H9 (cell line): ENCODE measurements around the gene RMRP. TPM values are rescaled to one million over a fixed set of nuclear protein-coding genes. Genes with fewer than 3 reads are reported as not detected.

Experiments used
- DNase-seq: peaks from one replicate; pipeline ENCODE4 v3.0.0-alpha.2; 2017
- H2AFZ ChIP-seq: one replicate; pipeline ENCODE4 v1.6.1; 2013; ENCODE audit warnings: mild to moderate bottlenecking, low read length, control low read depth, moderate library complexity
- H2AK5ac ChIP-seq: 2 replicates; pipeline ENCODE4 v1.6.1; 2013; ENCODE audit warnings: low read length, control low read depth, mixed read lengths; ENCODE audit not compliant: insufficient read length
- H2BK120ac ChIP-seq: one replicate; pipeline ENCODE4 v1.6.1; 2013; ENCODE audit warnings: low read depth, mild to moderate bottlenecking, low read length, control low read depth, inconsistent platforms; ENCODE audit not compliant: poor library complexity, severe bottlenecking
- H2BK12ac ChIP-seq: 2 replicates; pipeline ENCODE4 v1.6.1; 2013; ENCODE audit warnings: low read length, control low read depth, mixed read lengths, low read depth; ENCODE audit not compliant: insufficient read length
- H2BK15ac ChIP-seq: 2 replicates; pipeline ENCODE4 v1.6.1; 2013; ENCODE audit warnings: low read depth, low read length, control low read depth
- H2BK20ac ChIP-seq: one replicate; pipeline ENCODE4 v1.6.1; 2013; ENCODE audit warnings: low read depth, mild to moderate bottlenecking, low read length, control low read depth, inconsistent platforms; ENCODE audit not compliant: poor library complexity, severe bottlenecking
- H2BK5ac ChIP-seq: 2 replicates; pipeline ENCODE4 v1.6.1; 2013; ENCODE audit warnings: low read length, control low read depth, mixed read lengths; ENCODE audit not compliant: insufficient read length
- H3K14ac ChIP-seq: 2 replicates; pipeline ENCODE4 v1.6.1; 2013; ENCODE audit warnings: low read length, control low read depth; ENCODE audit not compliant: insufficient read depth
- H3K18ac ChIP-seq: 2 replicates; pipeline ENCODE4 v1.6.1; 2013; ENCODE audit warnings: low read depth, mild to moderate bottlenecking, mixed read lengths, low read length, control low read depth; ENCODE audit not compliant: insufficient read length
- H3K23ac ChIP-seq: 2 replicates; pipeline ENCODE4 v1.6.1; 2013; ENCODE audit warnings: low read length, control low read depth, mixed read lengths, low read depth; ENCODE audit not compliant: insufficient read length
- H3K23me2 ChIP-seq: 2 replicates; pipeline ENCODE4 v1.6.1; 2013; ENCODE audit warnings: low read depth, mild to moderate bottlenecking, mixed read lengths, low read length, control low read depth; ENCODE audit not compliant: insufficient read length, poor library complexity, severe bottlenecking
- H3K27ac ChIP-seq: 2 replicates; pipeline ENCODE4 v1.5.1; 2013; ENCODE audit warnings: low read length, control low read depth, mixed read lengths, low read depth; ENCODE audit not compliant: insufficient read length
- H3K27me3 ChIP-seq: 2 replicates; pipeline ENCODE4 v1.6.1; 2013; ENCODE audit warnings: low read length, control low read depth, inconsistent platforms; ENCODE audit not compliant: insufficient read depth
- H3K4ac ChIP-seq: 2 replicates; pipeline ENCODE4 v1.6.1; 2013; ENCODE audit warnings: low read depth, mild to moderate bottlenecking, control low read depth, inconsistent platforms, low read length, moderate library complexity
- H3K4me1 ChIP-seq: 2 replicates; pipeline ENCODE4 v1.6.1; 2013; ENCODE audit warnings: low read length, control low read depth, inconsistent platforms; ENCODE audit not compliant: insufficient read depth
- H3K4me2 ChIP-seq: 2 replicates; pipeline ENCODE4 v1.6.1; 2013; ENCODE audit warnings: low read length, control low read depth, mixed read lengths; ENCODE audit not compliant: insufficient read length, insufficient read depth
- H3K56ac ChIP-seq: 2 replicates; pipeline ENCODE4 v1.6.1; 2013; ENCODE audit warnings: low read depth, mild to moderate bottlenecking, mixed read lengths, low read length, control low read depth; ENCODE audit not compliant: insufficient read length
- H3K79me1 ChIP-seq: 2 replicates; pipeline ENCODE4 v1.6.1; 2013; ENCODE audit warnings: low read depth, mild to moderate bottlenecking, moderate library complexity, low read length, control low read depth, inconsistent platforms; ENCODE audit not compliant: insufficient read depth, poor library complexity, severe bottlenecking
- H3K79me2 ChIP-seq: 2 replicates; pipeline ENCODE4 v1.6.1; 2013; ENCODE audit warnings: low read length, control low read depth, inconsistent platforms; ENCODE audit not compliant: insufficient read depth
- H3K9ac ChIP-seq: 2 replicates; pipeline ENCODE4 v1.6.1; 2013; ENCODE audit warnings: low read length, control low read depth, mixed read lengths; ENCODE audit not compliant: insufficient read length; ENCODE audit errors: extremely low read depth
- H3K9me3 ChIP-seq: one replicate; pipeline ENCODE4 v1.6.1; 2013; ENCODE audit warnings: low read depth, low read length, inconsistent platforms; ENCODE audit not compliant: control insufficient read depth
- H3T11ph ChIP-seq: one replicate; pipeline ENCODE4 v1.6.1; 2013; ENCODE audit warnings: mild to moderate bottlenecking, low read length, control low read depth, inconsistent platforms
- H4K20me1 ChIP-seq: one replicate; pipeline ENCODE4 v1.6.1; 2013; ENCODE audit not compliant: control insufficient read depth, insufficient read length, insufficient read depth
- H4K5ac ChIP-seq: 2 replicates; pipeline ENCODE4 v1.6.1; 2013; ENCODE audit warnings: low read depth, mild to moderate bottlenecking, mixed read lengths, low read length, control low read depth; ENCODE audit not compliant: insufficient read length
- H4K8ac ChIP-seq: replicated peaks from 2 replicates; pipeline ENCODE4 v1.6.1; 2013; ENCODE audit warnings: low read length, control low read depth, mixed read lengths, low read depth; ENCODE audit not compliant: insufficient read length
- H4K91ac ChIP-seq: 2 replicates; pipeline ENCODE4 v1.6.1; 2013; ENCODE audit warnings: low read depth, mild to moderate bottlenecking, moderate library complexity, mixed read lengths, low read length, control low read depth; ENCODE audit not compliant: insufficient read length
- H3K27ac Mint-ChIP-seq, 3 experiments: 2 replicates in 2 of 3; 3 replicates in 1 of 3; pipeline ENCODE4 v1.8.0; 2020 to 2021; ENCODE audit warnings: mixed read lengths in 3 of 3, mild to moderate bottlenecking in 1 of 3, moderate library complexity in 1 of 3
- H3K27me3 Mint-ChIP-seq: 2 replicates; pipeline ENCODE4 v1.8.0; 2021; ENCODE audit warnings: low read depth, mild to moderate bottlenecking, moderate library complexity, mixed read lengths
- H3K36me3 Mint-ChIP-seq, 3 experiments: 2 replicates in 2 of 3; 3 replicates in 1 of 3; pipeline ENCODE4 v1.8.0; 2020 to 2021; ENCODE audit warnings: low read depth in 3 of 3, mixed read lengths in 3 of 3; ENCODE audit not compliant: insufficient read depth in 1 of 3
- H3K4me1 Mint-ChIP-seq, 2 experiments: 2 replicates each; pipeline ENCODE4 v1.8.0; 2020; ENCODE audit warnings: mixed read lengths in 2 of 2
- H3K4me3 Mint-ChIP-seq, 2 experiments: 2 replicates in 1 of 2; 3 replicates in 1 of 2; pipeline ENCODE4 v1.8.0; 2020 to 2021; ENCODE audit warnings: mild to moderate bottlenecking in 2 of 2, mixed read lengths in 2 of 2, moderate library complexity in 1 of 2
- H3K9me3 Mint-ChIP-seq, 2 experiments: 2 replicates in 1 of 2; 3 replicates in 1 of 2; pipeline ENCODE4 v1.8.0; 2020; ENCODE audit warnings: mild to moderate bottlenecking in 2 of 2, mixed read lengths in 2 of 2, moderate library complexity in 1 of 2
- WGBS: extraction: QIAGEN DNeasy Blood & Tissue Kit; methylation state at CpG from one replicate; pipeline ENCODE4 v1.1.7; 2013; ENCODE audit warnings: missing lambda C conversion rate, low lambda C conversion rate, mixed read lengths; ENCODE audit not compliant: insufficient read length; ENCODE audit errors: extremely low coverage; 5-methylcytosine and 5-hydroxymethylcytosine counted together
- total RNA-seq: library from RNA; stranded (reverse); gene quantifications from 2 replicates; pipeline ENCODE4 v1.2.1, GENCODE V29; 2021
- TF ChIP-seq, protein P1 (sequence below): fragments of 200-600 bp; sonication (generic); conservative IDR thresholded peaks from 3 replicates; pipeline ENCODE4 v1.8.0; 2021; ENCODE audit warnings: antibody characterized with exemption, mild to moderate bottlenecking

The RMRP gene
- total RNA-seq, 1 experiment from 2014 or later: 18,417 TPM

DNA sequence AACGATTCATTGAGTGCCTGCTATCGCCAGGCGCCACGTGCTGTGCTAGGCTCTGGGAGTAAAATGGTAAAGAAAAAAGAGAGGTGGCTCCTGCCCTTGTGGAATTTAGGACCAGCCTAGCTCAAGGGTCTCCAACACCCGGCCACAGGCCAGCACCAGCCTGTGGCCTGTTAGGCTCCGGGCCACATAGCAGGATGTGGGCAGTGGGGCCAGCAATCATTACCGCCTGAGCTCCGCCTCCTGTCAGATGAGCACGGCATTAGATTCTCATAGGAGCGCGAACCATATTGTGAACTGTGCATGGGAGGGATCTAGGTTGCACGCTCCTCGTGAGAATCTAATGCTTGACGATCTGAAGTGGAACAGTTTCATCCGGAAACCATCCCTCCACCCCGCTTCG lies 1.5 kb downstream of the RMRP start:
- H4K8ac ChIP-seq: no peak overlapping the region
- no peaks in the 10 kb centered on the region for H3K9me3 ChIP-seq
- no peak overlapping the region for H3T11ph ChIP-seq
- no peak overlapping the region for H3K56ac ChIP-seq
- H3K27me3 ChIP-seq: no peaks in the 10 kb centered on the region
- no peak overlapping the region for H3K27ac ChIP-seq
- H3K27ac Mint-ChIP-seq: no peak overlapping the region
- H3K9me3 Mint-ChIP-seq: peaks cover 2 to 3% of the 10 kb centered on the region in 2 experiments; a peak in 3 of 5 replicates
- peaks cover 11% of the 10 kb centered on the region for H3K23me2 ChIP-seq
- H3K4me3 Mint-ChIP-seq: peak overlapping the region; percentile 21 to 85; a peak in 3 of 5 replicates
- H2BK5ac ChIP-seq: no peak overlapping the region
- H2BK15ac ChIP-seq: no peak overlapping the region
- no peak overlapping the region for H2BK12ac ChIP-seq
- no peak overlapping the region for H2BK120ac ChIP-seq
- no peak overlapping the region for H3K23ac ChIP-seq
- DNase-seq: no peak
- no peak overlapping the region for H3K14ac ChIP-seq
- H3K4me1 Mint-ChIP-seq: peaks cover 18 to 20% of the 10 kb centered on the region in 2 experiments
- H3K36me3 Mint-ChIP-seq: peaks cover 16 to 22% (median 20%) of the 10 kb centered on the region in 3 experiments
- no peak overlapping the region for H2AFZ ChIP-seq
- no peak overlapping the region for H3K18ac ChIP-seq
- H3K79me1 ChIP-seq: no peaks in the 10 kb centered on the region
- no peak overlapping the region for H3K4me2 ChIP-seq
- TF ChIP-seq, protein P1, sequence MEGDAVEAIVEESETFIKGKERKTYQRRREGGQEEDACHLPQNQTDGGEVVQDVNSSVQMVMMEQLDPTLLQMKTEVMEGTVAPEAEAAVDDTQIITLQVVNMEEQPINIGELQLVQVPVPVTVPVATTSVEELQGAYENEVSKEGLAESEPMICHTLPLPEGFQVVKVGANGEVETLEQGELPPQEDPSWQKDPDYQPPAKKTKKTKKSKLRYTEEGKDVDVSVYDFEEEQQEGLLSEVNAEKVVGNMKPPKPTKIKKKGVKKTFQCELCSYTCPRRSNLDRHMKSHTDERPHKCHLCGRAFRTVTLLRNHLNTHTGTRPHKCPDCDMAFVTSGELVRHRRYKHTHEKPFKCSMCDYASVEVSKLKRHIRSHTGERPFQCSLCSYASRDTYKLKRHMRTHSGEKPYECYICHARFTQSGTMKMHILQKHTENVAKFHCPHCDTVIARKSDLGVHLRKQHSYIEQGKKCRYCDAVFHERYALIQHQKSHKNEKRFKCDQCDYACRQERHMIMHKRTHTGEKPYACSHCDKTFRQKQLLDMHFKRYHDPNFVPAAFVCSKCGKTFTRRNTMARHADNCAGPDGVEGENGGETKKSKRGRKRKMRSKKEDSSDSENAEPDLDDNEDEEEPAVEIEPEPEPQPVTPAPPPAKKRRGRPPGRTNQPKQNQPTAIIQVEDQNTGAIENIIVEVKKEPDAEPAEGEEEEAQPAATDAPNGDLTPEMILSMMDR: no peak
- no peak overlapping the region for H4K5ac ChIP-seq
- H3K27me3 Mint-ChIP-seq: peaks cover 18% of the 10 kb centered on the region
- peaks cover 3% of the 10 kb centered on the region; the same call in 1 of the 2 replicates for H3K4me1 ChIP-seq
- H3K79me2 ChIP-seq: no peaks in the 10 kb centered on the region
- H2BK20ac ChIP-seq: no peak overlapping the region
- H4K91ac ChIP-seq: no peak overlapping the region
- H3K9ac ChIP-seq: no peak overlapping the region
- H4K20me1 ChIP-seq: no peaks in the 10 kb centered on the region
- no peak overlapping the region for H2AK5ac ChIP-seq
- no peak overlapping the region for H3K4ac ChIP-seq
- WGBS: no CpG with 5 or more reads among the region's 17 CpGs
